Caco-2 (cell line): Measurements from ENCODE around the gene RASGRP1. TPM values are rescaled to one million over a fixed set of nuclear protein-coding genes. Genes with fewer than 3 reads are reported as not detected.

Source experiments
- BruUV-seq: library from RNA; stranded (reverse); fragments of 400-500 nt; replicated peaks from 2 replicates; lab custom pipeline; 2021; lab: Mats Ljungman, UMichigan
- CTCF ChIA-PET: fragments of 300-600 bp; sonication (Branson Sonifier 250); formaldehyde crosslinking; loops from one replicate; lab custom pipeline; 2022; ENCODE audit warnings: antibody characterized with exemption; lab: Charles Lee
- POLR2A ChIA-PET: fragments of 300-600 bp; sonication (Branson Sonifier 250); formaldehyde crosslinking; loops from one replicate; lab custom pipeline; 2022; ENCODE audit warnings: antibody characterized with exemption; lab: Charles Lee
- DNase-seq, 2 experiments: peaks; one replicate each; pipeline versions ENCODE4 v3.0.0 to v3.0.0-alpha.2; 2020 to 2022
- H3K27me3 ChIP-seq: replicated peaks from 2 replicates; pipeline ENCODE4 v1.6.0; 2011; ENCODE audit warnings: low read length; ENCODE audit not compliant: control insufficient read depth, insufficient read depth
- H3K36me3 ChIP-seq: 2 replicates; pipeline ENCODE4 v1.5.1; 2011; ENCODE audit warnings: low read length; ENCODE audit not compliant: control insufficient read depth, insufficient read depth
- H3K4me1 ChIP-seq: fragments of 250-450 bp; sonication (Bioruptor Pico); 2 replicates; pipeline ENCODE4 v1.5.1; 2020; ENCODE audit warnings: mild to moderate bottlenecking
- H3K4me3 ChIP-seq: 2 replicates; pipeline ENCODE4 v1.5.1; 2011; ENCODE audit warnings: low read depth, mild to moderate bottlenecking, control low read depth, low read length
- H3K9me3 ChIP-seq: fragments of 250-450 bp; sonication (Bioruptor Pico); 2 replicates; pipeline ENCODE4 v1.5.1; 2020; ENCODE audit warnings: mild to moderate bottlenecking, moderate library complexity
- H3K27ac Mint-ChIP-seq: one replicate; pipeline ENCODE4 v1.8.0; 2022; ENCODE audit warnings: mixed read lengths; ENCODE audit not compliant: unreplicated experiment
- H3K27me3 Mint-ChIP-seq: one replicate; pipeline ENCODE4 v1.8.0; 2022; ENCODE audit warnings: mixed read lengths; ENCODE audit not compliant: insufficient read depth, unreplicated experiment
- H3K36me3 Mint-ChIP-seq: one replicate; pipeline ENCODE4 v1.8.0; 2022; ENCODE audit warnings: mild to moderate bottlenecking, mixed read lengths; ENCODE audit not compliant: insufficient read depth, unreplicated experiment
- H3K4me1 Mint-ChIP-seq: one replicate; pipeline ENCODE4 v1.8.0; 2022; ENCODE audit warnings: low read depth, mixed read lengths; ENCODE audit not compliant: unreplicated experiment
- H3K4me3 Mint-ChIP-seq: one replicate; pipeline ENCODE4 v1.8.0; 2022; ENCODE audit warnings: mild to moderate bottlenecking, moderate library complexity, mixed read lengths; ENCODE audit not compliant: unreplicated experiment
- H3K9me3 Mint-ChIP-seq: one replicate; pipeline ENCODE4 v1.8.0; 2022; ENCODE audit warnings: mixed read lengths; ENCODE audit not compliant: unreplicated experiment
- intact Hi-C: fragments of 100-400 bp; cut with micrococcal nuclease; formaldehyde crosslinking; loops from one replicate; pipeline ENCODE4 v1.10.0; 2022; ENCODE audit not compliant: unreplicated experiment
- total RNA-seq: library from RNA; stranded (reverse); gene quantifications from 2 replicates; pipeline ENCODE4 v1.2.3, GENCODE V29; 2022
- TF ChIP-seq, protein P1 (sequence below), 2 experiments: fragments of 200-600 bp in 1 of 2; IDR thresholded peaks; 1 replicate in 1 of 2; 2 replicates in 1 of 2; pipeline versions ENCODE4 v1.5.1 to v1.8.0; 2011 to 2022; ENCODE audit warnings: antibody characterized with exemption in 1 of 2, control low read depth in 1 of 2, inconsistent platforms in 1 of 2, low read depth in 1 of 2, low read length in 1 of 2, mild to moderate bottlenecking in 1 of 2, moderate library complexity in 1 of 2; ENCODE audit not compliant: insufficient read depth in 1 of 2, severe bottlenecking in 1 of 2, unreplicated experiment in 1 of 2

RASGRP1 gene
- total RNA-seq, 1 experiment from 2014 or later: 7.3 TPM

DNA sequence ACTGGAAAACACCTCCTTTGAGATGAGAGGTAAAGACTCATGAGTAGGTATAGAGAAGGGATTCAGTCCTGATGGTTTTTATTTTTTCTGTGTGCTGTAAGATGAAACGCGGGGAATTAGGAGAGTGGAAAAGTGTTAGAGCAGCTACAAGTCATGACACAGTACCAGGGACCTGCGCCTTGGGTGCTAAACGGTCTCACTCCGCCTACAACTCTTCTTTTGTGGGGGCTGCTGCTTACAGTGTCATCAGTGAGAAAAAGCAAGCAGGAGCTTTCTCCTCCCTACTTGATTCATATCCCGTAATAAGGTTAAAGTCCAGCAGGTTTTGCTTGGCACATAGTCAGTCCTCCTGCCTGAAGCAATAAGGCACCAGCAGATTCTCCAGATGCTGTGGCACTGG is 39.1 kb downstream of the RASGRP1 start:
- Histone ChIP-seq H3K9me3 (no peaks in the 10 kb centered on the region), H3K4me3 (no peak overlapping the region), H3K4me1 (no peaks in the 10 kb centered on the region), H3K27me3 (no peaks in the 10 kb centered on the region), H3K36me3 (no peaks in the 10 kb centered on the region)
- BruUV-seq: no TSS peak
- ChIA-PET CTCF (no interaction called here), POLR2A (no interaction called here)
- DNase-seq: no peak
- Mint-ChIP-seq H3K27ac (no peak overlapping the region), H3K4me3 (no peak overlapping the region), H3K9me3 (no peaks in the 10 kb centered on the region), H3K4me1 (no peaks in the 10 kb centered on the region), H3K36me3 (no peaks in the 10 kb centered on the region), H3K27me3 (no peaks in the 10 kb centered on the region)
- intact Hi-C loops: no loop called here
- TF ChIP-seq, protein P1, sequence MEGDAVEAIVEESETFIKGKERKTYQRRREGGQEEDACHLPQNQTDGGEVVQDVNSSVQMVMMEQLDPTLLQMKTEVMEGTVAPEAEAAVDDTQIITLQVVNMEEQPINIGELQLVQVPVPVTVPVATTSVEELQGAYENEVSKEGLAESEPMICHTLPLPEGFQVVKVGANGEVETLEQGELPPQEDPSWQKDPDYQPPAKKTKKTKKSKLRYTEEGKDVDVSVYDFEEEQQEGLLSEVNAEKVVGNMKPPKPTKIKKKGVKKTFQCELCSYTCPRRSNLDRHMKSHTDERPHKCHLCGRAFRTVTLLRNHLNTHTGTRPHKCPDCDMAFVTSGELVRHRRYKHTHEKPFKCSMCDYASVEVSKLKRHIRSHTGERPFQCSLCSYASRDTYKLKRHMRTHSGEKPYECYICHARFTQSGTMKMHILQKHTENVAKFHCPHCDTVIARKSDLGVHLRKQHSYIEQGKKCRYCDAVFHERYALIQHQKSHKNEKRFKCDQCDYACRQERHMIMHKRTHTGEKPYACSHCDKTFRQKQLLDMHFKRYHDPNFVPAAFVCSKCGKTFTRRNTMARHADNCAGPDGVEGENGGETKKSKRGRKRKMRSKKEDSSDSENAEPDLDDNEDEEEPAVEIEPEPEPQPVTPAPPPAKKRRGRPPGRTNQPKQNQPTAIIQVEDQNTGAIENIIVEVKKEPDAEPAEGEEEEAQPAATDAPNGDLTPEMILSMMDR (IDR thresholded peaks at IDR 0.05; ENCODE audit: insufficient read depth in 1 of 2, low read depth in 1 of 2, low read length in 1 of 2, severe bottlenecking in 1 of 2, unreplicated experiment in 1 of 2): no peak

DNA sequence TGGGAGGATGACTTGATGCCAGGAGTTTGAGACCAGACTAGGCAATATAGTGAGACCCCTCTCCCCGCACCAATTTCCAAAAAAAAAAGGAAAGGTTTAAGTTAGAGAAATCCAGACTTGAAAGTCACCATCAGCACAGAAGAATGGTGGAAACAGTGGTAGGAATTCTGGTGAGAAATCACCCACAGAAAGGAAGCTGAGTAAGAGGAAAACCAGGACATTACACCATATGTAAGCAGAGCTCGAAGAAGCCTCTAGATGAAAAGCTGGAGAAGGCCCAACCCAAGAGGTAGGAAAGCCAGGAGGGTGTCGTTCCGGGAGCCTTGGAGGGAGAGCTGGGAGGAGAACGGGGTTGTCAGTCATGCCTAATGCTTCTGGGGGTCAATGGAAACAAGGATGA is 40.5 kb downstream of the RASGRP1 start:
- intact Hi-C loops: no loop called here
- H3K27me3 ChIP-seq: no peaks in the 10 kb centered on the region
- no peaks in the 10 kb centered on the region for H3K9me3 ChIP-seq
- POLR2A ChIA-PET: no interaction called here
- no peak for DNase-seq
- H3K4me3 Mint-ChIP-seq: no peak overlapping the region
- H3K4me3 ChIP-seq: no peak overlapping the region
- no peaks in the 10 kb centered on the region for H3K36me3 ChIP-seq
- H3K4me1 Mint-ChIP-seq: no peaks in the 10 kb centered on the region
- CTCF ChIA-PET: no interaction called here
- TF ChIP-seq, protein P1 (IDR thresholded peaks at IDR 0.05; ENCODE audit: insufficient read depth in 1 of 2, low read depth in 1 of 2, low read length in 1 of 2, severe bottlenecking in 1 of 2, unreplicated experiment in 1 of 2): no peak
- H3K36me3 Mint-ChIP-seq: no peaks in the 10 kb centered on the region
- no TSS peak for BruUV-seq
- H3K9me3 Mint-ChIP-seq: no peaks in the 10 kb centered on the region
- no peaks in the 10 kb centered on the region for H3K27me3 Mint-ChIP-seq
- no peak overlapping the region for H3K27ac Mint-ChIP-seq
- no peaks in the 10 kb centered on the region for H3K4me1 ChIP-seq

DNA sequence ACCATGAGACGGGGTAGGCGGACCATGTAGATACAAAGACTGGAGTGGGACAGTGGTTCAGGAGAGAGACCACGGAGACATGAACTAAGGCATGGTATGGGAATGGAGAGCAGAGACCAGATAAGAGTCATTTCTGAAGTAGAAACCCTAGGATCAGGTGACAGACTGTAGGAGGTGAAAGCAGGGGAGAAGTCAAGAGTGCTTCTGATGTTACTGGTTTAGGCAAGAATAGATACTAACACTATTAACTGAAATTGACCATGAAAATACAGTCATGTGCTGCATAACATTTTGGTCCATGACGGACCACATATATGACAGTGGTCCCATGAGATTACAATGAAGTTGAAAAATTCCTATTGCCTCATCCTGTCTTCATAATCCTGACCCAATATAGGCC is 41.7 kb downstream of the RASGRP1 start:
- intact Hi-C loops: no loop called here

More for the DNA sequence above, 41.7 kb downstream of the RASGRP1 start:
- Histone ChIP-seq H3K9me3 (no peaks in the 10 kb centered on the region), H3K4me3 (no peak overlapping the region), H3K4me1 (no peaks in the 10 kb centered on the region), H3K36me3 (no peaks in the 10 kb centered on the region), H3K27me3 (no peaks in the 10 kb centered on the region)
- Mint-ChIP-seq H3K36me3 (no peaks in the 10 kb centered on the region), H3K9me3 (no peaks in the 10 kb centered on the region), H3K4me3 (no peak overlapping the region), H3K27me3 (no peaks in the 10 kb centered on the region), H3K4me1 (no peaks in the 10 kb centered on the region), H3K27ac (no peak overlapping the region)
- TF ChIP-seq, protein P1 (IDR thresholded peaks at IDR 0.05; ENCODE audit: insufficient read depth in 1 of 2, low read depth in 1 of 2, low read length in 1 of 2, severe bottlenecking in 1 of 2, unreplicated experiment in 1 of 2): no peak
- ChIA-PET CTCF (no interaction called here), POLR2A (no interaction called here)
- BruUV-seq: no TSS peak
- DNase-seq: no peak
